Measurements from ENCODE around the gene MAPK10. TPM values are rescaled to one million over a fixed set of nuclear protein-coding genes. Genes with fewer than 3 reads are reported as not detected.

Gene MAPK10
- total and polyA plus RNA-seq, 2 of the 8 experiments (the other 6 are each of a cell fraction or from before 2014, with no cell fraction given): 2.5 to 3.1 TPM

DNA sequence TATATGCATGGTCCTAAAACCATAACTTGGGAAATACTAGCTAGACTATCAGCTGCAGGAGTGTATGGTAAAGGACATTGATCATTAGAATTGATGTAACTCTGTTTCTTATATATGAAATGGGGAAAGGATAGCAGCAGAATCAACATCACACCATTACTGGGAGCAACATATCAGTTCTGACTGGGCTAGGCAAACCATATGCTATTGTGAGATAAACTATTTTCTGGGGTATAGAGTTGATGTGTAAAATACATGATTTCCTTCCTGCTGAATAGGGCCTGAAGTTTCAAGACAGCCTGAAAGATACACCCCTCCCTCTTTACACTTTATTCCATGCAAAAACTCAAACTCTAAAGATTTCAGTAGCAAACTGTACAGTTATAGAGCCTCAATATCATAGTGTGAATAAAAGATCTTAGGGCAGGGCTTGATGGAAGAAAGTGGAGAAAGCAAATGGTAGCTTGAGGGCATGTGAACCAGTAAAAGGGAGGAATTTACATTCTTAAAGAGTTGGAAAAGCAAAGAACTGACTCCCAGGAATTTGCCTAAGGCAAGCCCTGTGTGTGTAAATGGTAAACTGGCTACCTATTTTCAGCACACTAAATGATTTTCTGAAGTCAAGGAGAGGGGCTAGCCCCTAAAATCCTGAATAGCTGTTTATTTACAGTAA, 404.1 kb downstream of the MAPK10 start:
- Histone ChIP-seq H4K8ac (ENCODE audit: extremely low read depth, insufficient read depth, low read length) (no peak overlapping the region), H2BK20ac (ENCODE audit: low read length) (no peak overlapping the region), H3K79me2 (ENCODE audit: control insufficient read depth in 1 of 2, insufficient read depth in 2 of 2, low read length in 2 of 2) (no peaks in the 10 kb centered on the region), H3K4me3 (ENCODE audit: extremely low read depth in 1 of 4, insufficient read depth in 2 of 4, low read depth in 3 of 4, low read length in 4 of 4) (no peak overlapping the region), H2AFZ (ENCODE audit: low read length) (no peak overlapping the region), H3K4me1 (replicated peaks in 1 of 4; ENCODE audit: control insufficient read depth in 3 of 4, insufficient read depth in 4 of 4, low read length in 3 of 4) (peaks cover 0 to 17% (median 5%) of the 10 kb centered on the region in 4 experiments; a peak in 5 of 7 replicates), H4K5ac (ENCODE audit: insufficient read length, low read depth, low read length) (no peak overlapping the region), H3K23ac (ENCODE audit: insufficient read length) (no peak overlapping the region), H2BK120ac (replicated peaks; ENCODE audit: low read depth, low read length) (no peak overlapping the region), H4K91ac (replicated peaks; ENCODE audit: insufficient read length, low read length) (no peak overlapping the region), H3K4me2 (ENCODE audit: insufficient read depth in 1 of 2, low read depth in 2 of 2, low read length in 2 of 2) (peak overlapping the region in 1 of 2 experiments; percentile 28; a peak in 1 of 4 replicates), H3K36me3 (ENCODE audit: control insufficient read depth in 2 of 4, insufficient read depth in 4 of 4, low read length in 3 of 4) (no peaks in the 10 kb centered on the region), H3K18ac (ENCODE audit: extremely low read depth, low read length) (no peak overlapping the region; the same call in 1 of the 2 replicates), H3K27me3 (replicated peaks in 1 of 4; ENCODE audit: control insufficient read depth in 3 of 4, extremely low read depth in 1 of 4, insufficient read depth in 3 of 4, low read length in 3 of 4) (no peaks in the 10 kb centered on the region), H2AK5ac (ENCODE audit: low read depth, low read length) (no peak overlapping the region), H2BK5ac (ENCODE audit: low read depth, low read length) (no peak overlapping the region), H3K4ac (replicated peaks; ENCODE audit: insufficient read length, low read depth, low read length) (no peak overlapping the region), H4K20me1 (replicated peaks in 1 of 2; ENCODE audit: control insufficient read depth in 1 of 2, insufficient read depth in 2 of 2, low read length in 2 of 2) (no peaks in the 10 kb centered on the region), H3K79me1 (ENCODE audit: low read depth, low read length) (no peaks in the 10 kb centered on the region), H3K56ac (replicated peaks; ENCODE audit: insufficient read length, low read depth, low read length) (no peak overlapping the region), H3K23me2 (ENCODE audit: low read depth, low read length) (no peaks in the 10 kb centered on the region), H3K27ac (ENCODE audit: low read depth, low read length) (no peak overlapping the region), H2BK15ac (ENCODE audit: low read length) (no peak overlapping the region), H3K9ac (replicated peaks in 1 of 4; ENCODE audit: extremely low read depth in 1 of 4, low read depth in 3 of 4, low read length in 3 of 4) (no peak overlapping the region), H3K14ac (ENCODE audit: insufficient read length) (no peak overlapping the region), H2BK12ac (ENCODE audit: low read depth, low read length) (no peak overlapping the region), H3K9me3 (ENCODE audit: insufficient read depth in 2 of 2, low read depth in 1 of 2, low read length in 1 of 2) (no peaks in the 10 kb centered on the region)
- TF ChIP-seq TCF12 (IDR thresholded peaks at IDR 0.05; ENCODE audit: low read depth, low read length) (no peak), KDM4A (IDR thresholded peaks at IDR 0.05; ENCODE audit: low read depth, low read length, severe bottlenecking) (no peak), CHD1 (IDR thresholded peaks at IDR 0.05; ENCODE audit: low read depth, low read length) (no peak), RXRA (IDR thresholded peaks at IDR 0.05; ENCODE audit: insufficient read depth, low read depth, low read length) (no peak), GABPA (IDR thresholded peaks at IDR 0.05; ENCODE audit: borderline replicate concordance, insufficient read depth, low read length) (no peak), EZH2 (IDR thresholded peaks at IDR 0.05; ENCODE audit: low read depth, low read length, severe bottlenecking) (no peak), EGR1 (IDR thresholded peaks at IDR 0.05; ENCODE audit: borderline replicate concordance, low read depth, low read length) (no peak)
- DNase-seq (ENCODE audit: low read depth in 1 of 2, low spot score in 2 of 2) (no peak), FAIRE-seq (peak; percentile 13)
- CTCF ChIA-PET (ENCODE audit: partially characterized antibody): interaction anchor here (0.6 to 3.0 kb wide), 9 partner anchors 9 to 538 kb away, joined by 3 to 15 read pairs (median 3); no protein-coding TSS in a partner anchor
- POLR2A ChIA-PET (ENCODE audit: partially characterized antibody): no interaction called here
